IMR-90 (cell line): ENCODE results near the gene OR2A7. TPM values are rescaled to one million over a fixed set of nuclear protein-coding genes. Genes with fewer than 3 reads are reported as not detected.
"Not testable (repeated sequence)": the region's sequence is repeated elsewhere in the genome, so short reads cannot be mapped to it uniquely, and the experiment has no call there.

ENCODE experiments used
- ATAC-seq: fragments of 200-7000 bp; cut with Tn5 transposase; 2 replicates; pipeline ENCODE4 v1.9.1; 2020; ENCODE audit warnings: low read depth, mild to moderate bottlenecking, moderate library complexity
- BruUV-seq: library from RNA; stranded (reverse); fragments of 400-500 nt; replicated peaks from 2 replicates; lab custom pipeline; 2021; lab: Mats Ljungman, UMichigan
- CTCF ChIA-PET: fragments of 300-600 bp; formaldehyde crosslinking; extraction: SDS; loops from one replicate; lab custom pipeline; 2021; ENCODE audit warnings: antibody characterized with exemption; lab: Yijun Ruan, JAX
- POLR2A ChIA-PET: fragments of 300-600 bp; sonication (Branson Sonifier 250); formaldehyde crosslinking; loops from one replicate; lab custom pipeline; 2022; ENCODE audit warnings: antibody characterized with exemption; ENCODE audit not compliant: unreplicated experiment; lab: Charles Lee
- DNase-seq: peaks from one replicate; pipeline ENCODE4 v3.0.0; 2013
- H2AFZ ChIP-seq: replicated peaks from 2 replicates; pipeline ENCODE3; 2013; ENCODE audit warnings: low read length, mild to moderate bottlenecking; ENCODE audit not compliant: poor library complexity
- H2AK5ac ChIP-seq: 2 replicates; pipeline ENCODE4 v1.6.1; 2013; ENCODE audit warnings: low read depth, low read length, inconsistent platforms
- H2AK9ac ChIP-seq: replicated peaks from 2 replicates; pipeline ENCODE3; 2013; ENCODE audit warnings: mild to moderate bottlenecking, low read depth, low read length, moderate library complexity; ENCODE audit not compliant: poor library complexity
- H2BK120ac ChIP-seq: 2 replicates; pipeline ENCODE4 v1.6.1; 2013; ENCODE audit warnings: low read depth, low read length, inconsistent platforms
- H2BK15ac ChIP-seq: 3 replicates; pipeline ENCODE4 v1.6.1; 2013; ENCODE audit warnings: low read depth, low read length, inconsistent platforms
- H2BK20ac ChIP-seq: 2 replicates; pipeline ENCODE4 v1.6.1; 2013; ENCODE audit warnings: low read depth, mild to moderate bottlenecking, inconsistent platforms, low read length, moderate library complexity
- H2BK5ac ChIP-seq: 2 replicates; pipeline ENCODE4 v1.6.1; 2013; ENCODE audit warnings: mild to moderate bottlenecking, low read depth, low read length, inconsistent platforms; ENCODE audit not compliant: poor library complexity, severe bottlenecking
- H3K14ac ChIP-seq: replicated peaks from 2 replicates; pipeline ENCODE4 v1.6.1; 2013; ENCODE audit warnings: low read depth, low read length, inconsistent platforms
- H3K18ac ChIP-seq: 2 replicates; pipeline ENCODE4 v1.6.1; 2013; ENCODE audit warnings: low read depth, low read length, control low read depth
- H3K23ac ChIP-seq: 2 replicates; pipeline ENCODE4 v1.6.1; 2013; ENCODE audit warnings: low read depth, low read length, inconsistent platforms
- H3K27ac ChIP-seq: 2 replicates; pipeline ENCODE4 v1.5.1; 2013; ENCODE audit warnings: mild to moderate bottlenecking, control low read depth, low read length; ENCODE audit not compliant: insufficient read depth
- H3K27me3 ChIP-seq: 2 replicates; pipeline ENCODE4 v1.6.1; 2013; ENCODE audit warnings: low read length; ENCODE audit not compliant: control insufficient read depth, insufficient read depth
- H3K36me3 ChIP-seq: 2 replicates; pipeline ENCODE4 v1.6.1; 2013; ENCODE audit warnings: low read length, mixed read lengths; ENCODE audit not compliant: control insufficient read depth, insufficient read depth
- H3K4ac ChIP-seq: 2 replicates; pipeline ENCODE4 v1.6.1; 2013; ENCODE audit warnings: low read depth, low read length, inconsistent platforms
- H3K4me1 ChIP-seq: 2 replicates; pipeline ENCODE4 v1.6.1; 2013; ENCODE audit warnings: low read length, mixed read lengths; ENCODE audit not compliant: control insufficient read depth, insufficient read depth
- H3K4me2 ChIP-seq: 2 replicates; pipeline ENCODE4 v1.6.1; 2013; ENCODE audit warnings: low read depth, mild to moderate bottlenecking, control low read depth, low read length, moderate library complexity
- H3K4me3 ChIP-seq: 2 replicates; pipeline ENCODE4 v1.5.1; 2013; ENCODE audit warnings: low read depth, mild to moderate bottlenecking, control low read depth, low read length, moderate library complexity; ENCODE audit not compliant: insufficient read depth
- H3K56ac ChIP-seq: 2 replicates; pipeline ENCODE4 v1.6.1; 2013; ENCODE audit warnings: low read length, inconsistent platforms; ENCODE audit not compliant: insufficient read depth; ENCODE audit errors: extremely low read depth
- H3K79me1 ChIP-seq, 2 experiments: 2 replicates each; pipeline ENCODE4 v1.6.1; 2013; ENCODE audit warnings: low read length in 2 of 2, inconsistent platforms in 1 of 2, low read depth in 1 of 2
- H3K9ac ChIP-seq: 2 replicates; pipeline ENCODE4 v1.6.1; 2013; ENCODE audit warnings: low read depth, low read length, control low read depth
- H3K9me1 ChIP-seq: 2 replicates; pipeline ENCODE4 v1.6.1; 2013; ENCODE audit warnings: low read length, inconsistent platforms; ENCODE audit not compliant: insufficient read depth
- H3K9me3 ChIP-seq: 2 replicates; pipeline ENCODE4 v1.6.1; 2013; ENCODE audit warnings: low read length; ENCODE audit not compliant: control insufficient read depth, insufficient read depth
- H4K20me1 ChIP-seq: 2 replicates; pipeline ENCODE4 v1.6.1; 2013; ENCODE audit warnings: low read length, inconsistent platforms; ENCODE audit not compliant: insufficient read depth
- H4K5ac ChIP-seq: 2 replicates; pipeline ENCODE4 v1.6.1; 2013; ENCODE audit warnings: mild to moderate bottlenecking, low read depth, low read length, control low read depth
- H4K8ac ChIP-seq, 2 experiments: 2 replicates each; pipeline ENCODE4 v1.6.1; 2013; ENCODE audit warnings: low read depth in 2 of 2, low read length in 2 of 2, control low read depth in 1 of 2, inconsistent platforms in 1 of 2
- H4K91ac ChIP-seq: 2 replicates; pipeline ENCODE4 v1.6.1; 2013; ENCODE audit warnings: low read depth, low read length, inconsistent platforms; ENCODE audit not compliant: insufficient read depth
- WGBS, 2 experiments: methylation state at CpG; one replicate each; pipeline versions ENCODE4 v1.1.5 to v1.1.7; 2013; ENCODE audit warnings: missing lambda C conversion rate in 2 of 2; ENCODE audit not compliant: insufficient read length in 1 of 2; ENCODE audit errors: extremely low coverage in 2 of 2; 5-methylcytosine and 5-hydroxymethylcytosine counted together
- dilution Hi-C: fragments of 300-500 bp; cut with HindIII; formaldehyde crosslinking; loops from one replicate; pipeline ENCODE4 v1.14.3; 2018; ENCODE audit warnings: low sequenced_read_pairs; ENCODE audit not compliant: unreplicated experiment
- in situ Hi-C: fragments of 300-500 bp; cut with MboI; formaldehyde crosslinking; loops from 3 replicates; pipeline ENCODE4 v1.14.3; 2019; ENCODE audit warnings: low sequenced_read_pairs, inconsistent platforms, mixed read lengths
- intact Hi-C: fragments of 100-400 bp; cut with micrococcal nuclease; formaldehyde crosslinking; loops from 2 replicates; pipeline ENCODE4 v1.10.0; 2022
- polyA plus RNA-seq, 3 experiments: library from polyadenylated mRNA; depleted of rRNA; stranded (reverse); fragments of >200 nt; gene quantifications; 2 replicates each; pipeline ENCODE4 v1.2.3, GENCODE V29; 2012; ENCODE audit warnings: low replicate concordance in 1 of 3
- total RNA-seq: library from RNA; depleted of rRNA; stranded (reverse); fragments of >200 nt; gene quantifications from 2 replicates; pipeline ENCODE4 v1.2.3, GENCODE V29; 2012

Gene OR2A7
- total and polyA plus RNA-seq, 2 of the 4 experiments (the other 2 are of a cell fraction): not detected

DNA sequence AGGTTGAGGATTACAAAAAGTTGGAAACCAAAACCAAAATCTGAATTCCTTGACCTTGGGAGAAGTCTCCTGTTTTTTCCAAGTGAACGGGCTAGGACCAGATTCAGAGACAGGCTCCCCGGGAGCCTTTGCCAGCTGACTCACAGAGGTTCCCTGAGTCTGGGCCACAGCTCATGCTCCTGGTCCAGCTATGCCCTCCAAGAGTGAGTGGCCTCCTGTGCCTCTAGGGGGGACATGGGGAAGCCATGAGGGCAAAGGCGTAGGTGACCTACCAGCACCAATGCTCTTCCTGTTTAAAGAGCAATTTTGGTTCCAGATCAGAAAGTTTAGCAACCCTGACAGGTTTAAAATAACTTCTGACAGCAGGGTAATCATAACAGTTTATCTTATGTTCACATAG is 35.8 kb downstream of the OR2A7 start:
- intact Hi-C loops: not testable (repeated sequence)

DNA sequence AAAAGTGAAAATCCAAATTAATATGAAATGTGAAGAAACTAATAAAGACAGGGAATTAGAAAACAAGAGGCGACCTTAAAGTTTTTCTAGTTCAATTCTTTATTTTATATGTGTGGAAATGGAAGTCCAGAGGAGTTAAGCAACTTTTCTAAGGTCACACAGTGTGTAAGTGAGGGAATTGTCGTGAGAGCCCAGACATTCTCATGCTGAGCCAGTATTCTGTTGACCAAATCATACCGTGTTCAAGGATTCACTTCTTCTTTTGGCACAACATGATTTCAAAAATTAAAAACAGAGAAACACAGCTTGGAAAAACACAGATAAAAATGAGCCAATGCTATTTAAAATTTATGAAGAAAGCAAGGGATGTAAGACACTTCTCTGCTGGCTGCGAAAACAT is 37.7 kb downstream of the OR2A7 start:
- in situ Hi-C loops, dilution Hi-C loops: not testable (repeated sequence)
- no CpG with 5 or more reads among the region's 4 CpGs for WGBS, 2 experiments

More for the DNA sequence above, 35.8 kb downstream of the OR2A7 start:
- BruUV-seq, H3K18ac ChIP-seq, H3K9me3 ChIP-seq, H3K14ac ChIP-seq, H2BK120ac ChIP-seq, CTCF ChIA-PET, H4K5ac ChIP-seq, H3K9ac ChIP-seq, H2AFZ ChIP-seq, H2BK20ac ChIP-seq, H4K20me1 ChIP-seq, H3K9me1 ChIP-seq, H3K27me3 ChIP-seq, H3K36me3 ChIP-seq, H3K79me1 ChIP-seq, DNase-seq, H3K4me1 ChIP-seq, H3K23ac ChIP-seq, H2AK9ac ChIP-seq, H3K4me3 ChIP-seq, H4K91ac ChIP-seq, H3K4ac ChIP-seq, dilution Hi-C loops, H2BK15ac ChIP-seq, H4K8ac ChIP-seq, H2BK5ac ChIP-seq, in situ Hi-C loops, H3K27ac ChIP-seq, H2AK5ac ChIP-seq, POLR2A ChIA-PET, H3K4me2 ChIP-seq, H3K56ac ChIP-seq: not testable (repeated sequence)
- WGBS, 2 experiments: 0% methylated on average over 1 of the region's 3 CpGs; no CpG with 5 or more reads in 1 of the 2 experiments
- ATAC-seq: peak; percentile 49; the same call in 1 of the 2 replicates

More for the DNA sequence above, 37.7 kb downstream of the OR2A7 start:
- BruUV-seq, H2BK15ac ChIP-seq, H4K5ac ChIP-seq, H3K23ac ChIP-seq, ATAC-seq, H4K20me1 ChIP-seq, H3K4me2 ChIP-seq, H2AK5ac ChIP-seq, H3K4me3 ChIP-seq, H3K14ac ChIP-seq, H3K27ac ChIP-seq, H4K8ac ChIP-seq, H3K56ac ChIP-seq, intact Hi-C loops, H2BK120ac ChIP-seq, H3K18ac ChIP-seq, H2AFZ ChIP-seq, H3K4ac ChIP-seq, H3K9me3 ChIP-seq, H2BK20ac ChIP-seq, H2AK9ac ChIP-seq, H4K91ac ChIP-seq, H3K27me3 ChIP-seq, H3K4me1 ChIP-seq, H3K9ac ChIP-seq, H2BK5ac ChIP-seq, H3K36me3 ChIP-seq, H3K79me1 ChIP-seq, DNase-seq, CTCF ChIA-PET, POLR2A ChIA-PET, H3K9me1 ChIP-seq: not testable (repeated sequence)
